GM23338 (cell line): ENCODE measurements around the gene AIF1L. TPM values are rescaled to one million over a fixed set of nuclear protein-coding genes. Genes with fewer than 3 reads are reported as not detected.
A peak's percentile ranks its signal among the peaks of the same experiment; 100 is the strongest.

Experiments used
- ATAC-seq: fragments of 200-7000 bp; cut with Tn5 transposase; 3 replicates; pipeline ENCODE4 v1.9.1; 2020
- DNase-seq: peaks from one replicate; pipeline ENCODE4 v3.0.0-alpha.2; 2015; ENCODE audit warnings: low spot score
- H2AFZ ChIP-seq: fragments of 200-600 bp; sonication (generic); 2 replicates; pipeline ENCODE4 v1.8.0; 2016; ENCODE audit warnings: antibody characterized with exemption, mild to moderate bottlenecking, moderate library complexity
- H3F3A ChIP-seq: fragments of 200-600 bp; sonication (generic); replicated peaks from 2 replicates; pipeline ENCODE4 v1.8.0; 2017; ENCODE audit warnings: antibody characterized with exemption, mixed run types, low read depth
- H3K27ac ChIP-seq: fragments of 200-600 bp; sonication (generic); 2 replicates; pipeline ENCODE4 v1.6.1; 2016; ENCODE audit warnings: low read depth
- H3K27me3 ChIP-seq: fragments of 200-600 bp; sonication (generic); 2 replicates; pipeline ENCODE4 v1.8.0; 2016; ENCODE audit warnings: mild to moderate bottlenecking, mixed run types, moderate library complexity; ENCODE audit not compliant: insufficient read depth
- H3K36me3 ChIP-seq: fragments of 200-600 bp; sonication (generic); 2 replicates; pipeline ENCODE4 v1.8.0; 2016; ENCODE audit warnings: mild to moderate bottlenecking; ENCODE audit not compliant: insufficient read depth
- H3K4me1 ChIP-seq: fragments of 200-600 bp; sonication (generic); 2 replicates; pipeline ENCODE4 v1.8.0; 2016; ENCODE audit warnings: mild to moderate bottlenecking, moderate library complexity; ENCODE audit not compliant: insufficient read depth
- H3K4me2 ChIP-seq: fragments of 200-600 bp; sonication (generic); 2 replicates; pipeline ENCODE4 v1.7.1; 2017; ENCODE audit warnings: mixed run types
- H3K4me3 ChIP-seq: fragments of 200-600 bp; sonication (generic); 2 replicates; pipeline ENCODE4 v1.6.1; 2016; ENCODE audit warnings: mixed run types
- H3K79me2 ChIP-seq: fragments of 200-600 bp; sonication (generic); replicated peaks from 2 replicates; pipeline ENCODE4 v1.8.0; 2017; ENCODE audit warnings: mild to moderate bottlenecking; ENCODE audit not compliant: insufficient read depth
- H3K9me2 ChIP-seq: fragments of 200-600 bp; sonication (generic); 2 replicates; pipeline ENCODE4 v1.8.0; 2017; ENCODE audit not compliant: insufficient read depth
- H4K20me1 ChIP-seq: fragments of 200-600 bp; sonication (generic); replicated peaks from 2 replicates; pipeline ENCODE4 v1.8.0; 2017; ENCODE audit warnings: mild to moderate bottlenecking; ENCODE audit not compliant: insufficient read depth
- H3K27ac Mint-ChIP-seq: 2 replicates; pipeline ENCODE4 v1.8.0; 2020; ENCODE audit warnings: inconsistent platforms, mild to moderate bottlenecking, moderate library complexity, mixed read lengths
- H3K27me3 Mint-ChIP-seq: 3 replicates; pipeline ENCODE4 v1.8.0; 2022; ENCODE audit warnings: low read depth, mild to moderate bottlenecking, moderate library complexity, mixed read lengths, inconsistent platforms; ENCODE audit not compliant: insufficient read depth, poor library complexity
- H3K36me3 Mint-ChIP-seq: 3 replicates; pipeline ENCODE4 v1.8.0; 2021; ENCODE audit warnings: low read depth, mild to moderate bottlenecking, inconsistent platforms, moderate library complexity, mixed read lengths
- H3K4me1 Mint-ChIP-seq: 3 replicates; pipeline ENCODE4 v1.8.0; 2020; ENCODE audit warnings: mild to moderate bottlenecking, inconsistent platforms, mixed read lengths
- H3K4me3 Mint-ChIP-seq: 3 replicates; pipeline ENCODE4 v1.8.0; 2021; ENCODE audit warnings: moderate library complexity, mild to moderate bottlenecking, inconsistent platforms, mixed read lengths
- H3K9me3 Mint-ChIP-seq: 3 replicates; pipeline ENCODE4 v1.8.0; 2020; ENCODE audit warnings: moderate library complexity, mild to moderate bottlenecking, inconsistent platforms, mixed read lengths
- CREB1 ChIP-seq: fragments of 250-450 bp; sonication (Bioruptor Pico); IDR thresholded peaks from 2 replicates; pipeline ENCODE4 v1.5.0; 2020; ENCODE audit warnings: low read depth, mild to moderate bottlenecking, moderate library complexity
- ETS1 ChIP-seq: IDR thresholded peaks from 2 replicates; pipeline ENCODE4 v1.6.1; 2016; ENCODE audit warnings: antibody characterized with exemption
- JUNB ChIP-seq: IDR thresholded peaks from one replicate; pipeline ENCODE4 v1.6.1; 2016; ENCODE audit warnings: antibody characterized with exemption; ENCODE audit not compliant: unreplicated experiment
- POLR2AphosphoS5 ChIP-seq: IDR thresholded peaks from 2 replicates; pipeline ENCODE4 v1.6.1; 2016; ENCODE audit warnings: antibody characterized with exemption, low read depth
- ZNF331 ChIP-seq: fragments of 250-450 bp; sonication (Bioruptor Pico); IDR thresholded peaks from 2 replicates; pipeline ENCODE4 v1.5.0; 2020; ENCODE audit warnings: low read depth, mild to moderate bottlenecking, moderate library complexity
- ZNF462 ChIP-seq: fragments of 250-450 bp; sonication (Bioruptor Pico); IDR thresholded peaks from 2 replicates; pipeline ENCODE4 v1.5.0; 2020; ENCODE audit warnings: mild to moderate bottlenecking, moderate library complexity
- polyA plus RNA-seq: library from polyadenylated mRNA; unstranded; fragments of >200 nt; fragmentation: Nextera tagmentation; extraction: Ambion mirVana; gene quantifications from 2 replicates; pipeline ENCODE4 v1.2.1, GENCODE V29; 2016
- total RNA-seq: library from RNA; depleted of rRNA; stranded (reverse); fragments of >200 nt; shearing (Covaris generic); gene quantifications from 2 replicates; pipeline ENCODE4 v1.2.3, GENCODE V29; 2014

AIF1L gene
- total and polyA plus RNA-seq, 2 experiments from 2014 or later = 76.4 to 87.8 TPM

- ATAC-seq = peak; percentile 99
- peak within 1 kb of the TSS; percentile 88 for H2AFZ ChIP-seq
- peaks cover 23% of the 10 kb centered on the region; the same call in 1 of the 2 replicates for H3F3A ChIP-seq
- H3K27ac ChIP-seq = peak within 1 kb of the TSS; percentile 97
- no peaks in the 10 kb centered on the region for H3K27me3 ChIP-seq
- Mint-ChIP-seq H3K36me3 (peaks cover 44% of the 10 kb centered on the region), H3K4me1 (peaks cover 8% of the 10 kb centered on the region; the same call in 1 of the 3 replicates), H3K27ac (peak within 1 kb of the TSS; percentile 99), H3K4me3 (peak within 1 kb of the TSS; percentile 98), H3K27me3 (peaks cover 11% of the 10 kb centered on the region), H3K9me3 (no peaks in the 10 kb centered on the region)
- peaks cover 7% of the 10 kb centered on the region for H3K4me1 ChIP-seq
- H4K20me1 ChIP-seq = peaks cover 13% of the 10 kb centered on the region; the same call in 1 of the 2 replicates
- peak; percentile 99 for DNase-seq
- peaks cover 30% of the 10 kb centered on the region for H3K36me3 ChIP-seq
- H3K4me2 ChIP-seq = peak within 1 kb of the TSS; percentile 98
- H3K79me2 ChIP-seq = peaks cover 23% of the 10 kb centered on the region
- no peaks in the 10 kb centered on the region for H3K9me2 ChIP-seq
- H3K4me3 ChIP-seq = peak within 1 kb of the TSS; percentile 98
- TF ChIP-seq ETS1 = peak; percentile 91
- TF ChIP-seq JUNB = no peak
- TF ChIP-seq CREB1 (CRISPR knock-in tag) = peak; percentile 100
- peak; percentile 95 for TF ChIP-seq POLR2AphosphoS5
- no peak for TF ChIP-seq ZNF331 (CRISPR knock-in tag)
- TF ChIP-seq ZNF462 (CRISPR knock-in tag) = no peak
Observed at GRCh38 chr9:131125288-131126058, 29.1 kb downstream of the AIF1L start, which contains the start of gene NUP214. Gene NUP214 (plus strand): TSS chr9:131125586. CDS start chr9:131125705, 119 bp downstream.
